ENCODE results near the gene FXYD6. TPM values are rescaled to one million over a fixed set of nuclear protein-coding genes. Genes with fewer than 3 reads are reported as not detected.

The FXYD6 gene
- total RNA-seq, 1 donor, result not detected

GRCh38 chr11:117851852-117852251, 24.6 kb downstream of the FXYD6 start:
- no peak overlapping the region for H3K4me3 ChIP-seq (ENCODE audit: low read depth, low read length)
- no peak for TF ChIP-seq CTCF (IDR thresholded peaks at IDR 0.05; ENCODE audit: insufficient read depth, low read depth, low read length)
- no peak for DNase-seq (ENCODE audit: low read depth)

GRCh38 chr11:117851106-117851505, 25.4 kb downstream of the FXYD6 start:
- H3K4me3 ChIP-seq (ENCODE audit: low read depth, low read length), result no peak overlapping the region
- TF ChIP-seq CTCF (IDR thresholded peaks at IDR 0.05; ENCODE audit: insufficient read depth, low read depth, low read length), result no peak
- DNase-seq (ENCODE audit: low read depth), result no peak

- no peak for TF ChIP-seq CTCF (IDR thresholded peaks at IDR 0.05; ENCODE audit: insufficient read depth, low read depth, low read length)
- DNase-seq (ENCODE audit: low read depth), result no peak
- H3K4me3 ChIP-seq (ENCODE audit: low read depth, low read length), result no peak overlapping the region
Observed at GRCh38 chr11:117849781-117850414, 26.6 kb downstream of the FXYD6 start.

GRCh38 chr11:117843666-117844484, 32.6 kb downstream of the FXYD6 start:
- peak; percentile 70 for DNase-seq (ENCODE audit: low read depth)
- H3K4me3 ChIP-seq (ENCODE audit: low read depth, low read length), result no peak overlapping the region
- TF ChIP-seq CTCF (IDR thresholded peaks at IDR 0.05; ENCODE audit: insufficient read depth, low read depth, low read length), result peak; percentile 99

- DNase-seq (ENCODE audit: low read depth), result no peak
- no peak overlapping the region for H3K4me3 ChIP-seq (ENCODE audit: low read depth, low read length)
- TF ChIP-seq CTCF (IDR thresholded peaks at IDR 0.05; ENCODE audit: insufficient read depth, low read depth, low read length), result no peak
Observed at GRCh38 chr11:117842131-117842941, 34.1 kb downstream of the FXYD6 start.

GRCh38 chr11:117841551-117842031, 34.9 kb downstream of the FXYD6 start:
- no peak for DNase-seq (ENCODE audit: low read depth)
- no peak overlapping the region for H3K4me3 ChIP-seq (ENCODE audit: low read depth, low read length)
- TF ChIP-seq CTCF (IDR thresholded peaks at IDR 0.05; ENCODE audit: insufficient read depth, low read depth, low read length), result no peak
